OCI-LY3 (cell line): ENCODE results near the gene PARN.

Experiments
- H2AFZ ChIP-seq: fragments of 200-600, 300-600 bp; shearing (Covaris generic); 2 replicates; pipeline ENCODE4 v1.6.0; 2014; ENCODE audit warnings: antibody characterized with exemption, low read depth, low read length
- H3K27ac ChIP-seq: fragments of 200-600, 300-600 bp; sonication (generic); 2 replicates; pipeline ENCODE4 v1.5.1; 2014; ENCODE audit warnings: mild to moderate bottlenecking, low read length, moderate library complexity, mixed read lengths
- H3K27me3 ChIP-seq: fragments of 200-600, 300-600 bp; sonication (generic); 2 replicates; pipeline ENCODE4 v1.6.1; 2014; ENCODE audit warnings: low read depth, low read length, mixed read lengths
- H3K36me3 ChIP-seq: fragments of 200-600, 300-600 bp; sonication (generic); replicated peaks from 2 replicates; pipeline ENCODE3; 2014; ENCODE audit warnings: low read depth, low read length, mixed read lengths
- H3K4me1 ChIP-seq: fragments of 300-600, 200-600 bp; sonication (generic); 2 replicates; pipeline ENCODE4 v1.6.1; 2014; ENCODE audit warnings: low read length, mixed read lengths
- H3K4me2 ChIP-seq: fragments of 200-600, 300-600 bp; sonication (generic); 2 replicates; pipeline ENCODE4 v1.6.1; 2014; ENCODE audit warnings: low read length, mixed read lengths
- H3K4me3 ChIP-seq: fragments of 300-600, 200-600 bp; sonication (generic); 2 replicates; pipeline ENCODE4 v1.5.1; 2014; ENCODE audit warnings: antibody characterized with exemption, mild to moderate bottlenecking, low read length, moderate library complexity
- H3K79me2 ChIP-seq: fragments of 300-600, 200-600 bp; shearing (Covaris generic); 2 replicates; pipeline ENCODE4 v1.6.1; 2014; ENCODE audit warnings: mild to moderate bottlenecking, low read length, mixed read lengths
- H3K9ac ChIP-seq: fragments of 300-600, 200-600 bp; shearing (Covaris generic); 2 replicates; pipeline ENCODE4 v1.6.0; 2014; ENCODE audit warnings: mild to moderate bottlenecking, low read length, moderate library complexity
- H3K9me3 ChIP-seq: fragments of 200-600, 300-600 bp; shearing (Covaris generic); 2 replicates; pipeline ENCODE4 v1.6.1; 2014; ENCODE audit warnings: low read length, mixed read lengths; ENCODE audit not compliant: insufficient read depth
- H4K20me1 ChIP-seq: fragments of 200-600, 300-600 bp; sonication (generic); 2 replicates; pipeline ENCODE4 v1.6.1; 2016; ENCODE audit warnings: low read length, mixed read lengths; ENCODE audit not compliant: insufficient read depth
- CTCF ChIP-seq: fragments of 200-600, 300-600 bp; sonication (generic); IDR thresholded peaks from 2 replicates; pipeline ENCODE4 v1.5.1; 2014; ENCODE audit warnings: antibody characterized with exemption, low read length, low read depth
- EZH2phosphoT487 ChIP-seq: fragments of 200-600 bp; shearing (Covaris generic); IDR thresholded peaks from 2 replicates; pipeline ENCODE4 v1.6.1; 2018; ENCODE audit warnings: antibody characterized with exemption, mixed run types, low read depth

The PARN gene

GRCh38 chr16:14428043-14428442 lies 202.0 kb downstream of the PARN start:
- no peak overlapping the region for H3K9ac ChIP-seq
- no peaks in the 10 kb centered on the region for H3K4me1 ChIP-seq
- H2AFZ ChIP-seq: no peak overlapping the region
- no peaks in the 10 kb centered on the region for H3K79me2 ChIP-seq
- no peaks in the 10 kb centered on the region for H4K20me1 ChIP-seq
- no peaks in the 10 kb centered on the region for H3K27me3 ChIP-seq
- H3K9me3 ChIP-seq: no peaks in the 10 kb centered on the region
- no peaks in the 10 kb centered on the region for H3K36me3 ChIP-seq
- H3K4me3 ChIP-seq: no peak overlapping the region
- TF ChIP-seq EZH2phosphoT487 (no peak), CTCF (no peak)
- no peak overlapping the region for H3K4me2 ChIP-seq
- no peak overlapping the region for H3K27ac ChIP-seq

- H3K4me1 ChIP-seq: no peaks in the 10 kb centered on the region
- H3K9me3 ChIP-seq: no peaks in the 10 kb centered on the region
- no peak overlapping the region for H3K4me2 ChIP-seq
- H3K27ac ChIP-seq: no peak overlapping the region
- no peak overlapping the region for H2AFZ ChIP-seq
- H3K9ac ChIP-seq: no peak overlapping the region
- no peaks in the 10 kb centered on the region for H3K36me3 ChIP-seq
- H3K79me2 ChIP-seq: no peaks in the 10 kb centered on the region
- no peaks in the 10 kb centered on the region for H3K27me3 ChIP-seq
- no peaks in the 10 kb centered on the region for H4K20me1 ChIP-seq
- H3K4me3 ChIP-seq: no peak overlapping the region
- TF ChIP-seq EZH2phosphoT487: no peak
- no peak for TF ChIP-seq CTCF
These were observed 202.6 kb downstream of the PARN start for GRCh38 chr16:14427371-14427948.

GRCh38 chr16:14424595-14424994 lies 205.5 kb downstream of the PARN start:
- TF ChIP-seq EZH2phosphoT487 (no peak), CTCF (no peak)
- Histone ChIP-seq H3K27me3 (no peaks in the 10 kb centered on the region), H2AFZ (no peak overlapping the region), H3K79me2 (no peaks in the 10 kb centered on the region), H3K4me3 (no peak overlapping the region), H3K4me1 (no peaks in the 10 kb centered on the region), H3K9ac (no peak overlapping the region), H3K27ac (no peak overlapping the region), H4K20me1 (no peaks in the 10 kb centered on the region), H3K36me3 (no peaks in the 10 kb centered on the region), H3K9me3 (no peaks in the 10 kb centered on the region), H3K4me2 (no peak overlapping the region)

- H3K9me3 ChIP-seq: no peaks in the 10 kb centered on the region
- H3K27ac ChIP-seq: no peak overlapping the region
- no peak overlapping the region for H3K9ac ChIP-seq
- H3K27me3 ChIP-seq: no peaks in the 10 kb centered on the region
- no peak overlapping the region for H3K4me2 ChIP-seq
- no peak overlapping the region for H2AFZ ChIP-seq
- no peaks in the 10 kb centered on the region for H3K79me2 ChIP-seq
- H3K4me1 ChIP-seq: no peaks in the 10 kb centered on the region
- no peaks in the 10 kb centered on the region for H3K36me3 ChIP-seq
- H4K20me1 ChIP-seq: no peaks in the 10 kb centered on the region
- H3K4me3 ChIP-seq: no peak overlapping the region
- TF ChIP-seq EZH2phosphoT487 (no peak), CTCF (no peak)
These were observed 206.7 kb downstream of the PARN start for GRCh38 chr16:14423344-14423743.
